ENCODE data around the gene PGR. TPM values are rescaled to one million over a fixed set of nuclear protein-coding genes. Genes with fewer than 3 reads are reported as not detected.

The PGR gene
- total RNA-seq, 2 experiments from 2014 or later: not detected

DNA sequence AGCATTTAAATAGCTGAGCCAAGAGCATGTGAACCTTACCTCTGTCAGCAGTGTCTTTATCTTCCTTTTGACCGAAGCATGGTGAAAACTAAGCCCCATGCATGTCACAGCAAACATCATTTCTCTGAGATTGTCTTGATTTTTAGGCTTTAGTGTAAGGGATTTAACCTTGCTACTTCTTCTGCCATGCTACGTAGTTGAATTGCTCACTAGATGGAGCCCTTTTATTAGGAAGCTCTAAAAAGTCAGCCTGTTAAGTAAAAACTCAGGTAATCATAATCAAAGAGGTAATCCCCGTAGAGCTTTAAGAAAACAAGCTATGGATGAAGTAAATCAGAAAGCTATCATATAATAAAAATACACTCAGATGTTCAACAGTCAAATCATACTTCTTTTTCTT is 149.5 kb downstream of the PGR start:
- H3K27me3 Mint-ChIP-seq: no peaks in the 10 kb centered on the region
- no peak for TF ChIP-seq CTCF (IDR thresholded peaks at IDR 0.05)
- no peaks in the 10 kb centered on the region for H3K9me3 Mint-ChIP-seq
- H3K27ac Mint-ChIP-seq: no peak overlapping the region
- ChIA-PET POLR2A (no interaction called here), CTCF (interaction anchor here (1.6 kb wide), 1 partner anchor 12 kb away, joined by 3 read pairs; no protein-coding TSS in a partner anchor)
- H3K4me3 Mint-ChIP-seq: no peak overlapping the region
- no peaks in the 10 kb centered on the region for H3K36me3 Mint-ChIP-seq (ENCODE audit: low read depth)
- DNase-seq (no peak), ATAC-seq (no peak)
- no peaks in the 10 kb centered on the region for H3K4me1 Mint-ChIP-seq (ENCODE audit: low read depth)
- intact Hi-C loops (cut with micrococcal nuclease): no loop called here

Measured in activated CD8-positive, alpha-beta T cell treated with anti-CD3 and anti-CD28 coated beads for 36 hours (primary cell).